ENCODE results near the gene F2R. TPM values are rescaled to one million over a fixed set of nuclear protein-coding genes. Genes with fewer than 3 reads are reported as not detected.
"Not testable (repeated sequence)": the region's sequence is repeated elsewhere in the genome, so short reads cannot be mapped to it uniquely, and the experiment has no call there.

Gene F2R
- total and polyA plus RNA-seq, 2 donors, result 3.7 to 6.7 TPM

- H3K4me3 ChIP-seq (ENCODE audit: low read length in 2 of 2), result no peak overlapping the region
- no peak overlapping the region for H3K27ac ChIP-seq (ENCODE audit: low read depth in 1 of 2, low read length in 1 of 2)
- no peaks in the 10 kb centered on the region for H3K4me1 ChIP-seq (ENCODE audit: control insufficient read depth in 2 of 2, insufficient read depth in 2 of 2, low read length in 2 of 2)
- 98% methylated on average over 11 of the region's 11 CpGs for WGBS
- H3K36me3 ChIP-seq (ENCODE audit: control insufficient read depth in 2 of 2, insufficient read depth in 2 of 2, low read length in 1 of 2), result no peaks in the 10 kb centered on the region
- H3K9me3 ChIP-seq (ENCODE audit: control insufficient read depth in 2 of 2, insufficient read depth in 1 of 2, low read length in 1 of 2), result no peaks in the 10 kb centered on the region
- H3K27me3 ChIP-seq (ENCODE audit: control insufficient read depth in 2 of 2, insufficient read depth in 1 of 2, low read length in 1 of 2), result no peaks in the 10 kb centered on the region
- DNase-seq (ENCODE audit: low read depth in 6 of 9, low spot score in 9 of 9), result no peak
Observed at GRCh38 chr5:76755779-76756637, 40.1 kb downstream of the F2R start.

GRCh38 chr5:76757049-76757448 is 41.1 kb downstream of the F2R start:
- Histone ChIP-seq H3K36me3 (ENCODE audit: control insufficient read depth in 2 of 2, insufficient read depth in 2 of 2, low read length in 1 of 2) (no peaks in the 10 kb centered on the region), H3K4me3 (ENCODE audit: low read length in 2 of 2) (no peak overlapping the region), H3K27me3 (ENCODE audit: control insufficient read depth in 2 of 2, insufficient read depth in 1 of 2, low read length in 1 of 2) (no peaks in the 10 kb centered on the region), H3K4me1 (ENCODE audit: control insufficient read depth in 2 of 2, insufficient read depth in 2 of 2, low read length in 2 of 2) (no peaks in the 10 kb centered on the region), H3K9me3 (ENCODE audit: control insufficient read depth in 2 of 2, insufficient read depth in 1 of 2, low read length in 1 of 2) (no peaks in the 10 kb centered on the region), H3K27ac (ENCODE audit: low read depth in 1 of 2, low read length in 1 of 2) (no peak overlapping the region)
- no peak for DNase-seq (ENCODE audit: low read depth in 6 of 9, low spot score in 9 of 9)
- WGBS, result 97% methylated on average over 4 of the region's 4 CpGs

GRCh38 chr5:76761118-76761517 is 45.2 kb downstream of the F2R start:
- H3K4me3 ChIP-seq (ENCODE audit: low read length in 2 of 2); H3K4me1 ChIP-seq (ENCODE audit: control insufficient read depth in 2 of 2, insufficient read depth in 2 of 2, low read length in 2 of 2); H3K36me3 ChIP-seq (ENCODE audit: control insufficient read depth in 2 of 2, insufficient read depth in 2 of 2, low read length in 1 of 2); DNase-seq (ENCODE audit: low read depth in 6 of 9, low spot score in 9 of 9); H3K9me3 ChIP-seq (ENCODE audit: control insufficient read depth in 2 of 2, insufficient read depth in 1 of 2, low read length in 1 of 2); H3K27me3 ChIP-seq (ENCODE audit: control insufficient read depth in 2 of 2, insufficient read depth in 1 of 2, low read length in 1 of 2); H3K27ac ChIP-seq (ENCODE audit: low read depth in 1 of 2, low read length in 1 of 2): not testable (repeated sequence)
- 97% methylated on average over 9 of the region's 9 CpGs for WGBS

GRCh38 chr5:76762484-76762883 is 46.6 kb downstream of the F2R start:
- no peak for DNase-seq (ENCODE audit: low read depth in 6 of 9, low spot score in 9 of 9)
- Histone ChIP-seq H3K27ac (ENCODE audit: low read depth in 1 of 2, low read length in 1 of 2) (no peak overlapping the region), H3K36me3 (ENCODE audit: control insufficient read depth in 2 of 2, insufficient read depth in 2 of 2, low read length in 1 of 2) (no peaks in the 10 kb centered on the region), H3K9me3 (ENCODE audit: control insufficient read depth in 2 of 2, insufficient read depth in 1 of 2, low read length in 1 of 2) (no peaks in the 10 kb centered on the region), H3K27me3 (ENCODE audit: control insufficient read depth in 2 of 2, insufficient read depth in 1 of 2, low read length in 1 of 2) (no peaks in the 10 kb centered on the region), H3K4me1 (ENCODE audit: control insufficient read depth in 2 of 2, insufficient read depth in 2 of 2, low read length in 2 of 2) (no peaks in the 10 kb centered on the region), H3K4me3 (ENCODE audit: low read length in 2 of 2) (no peak overlapping the region)
- 97% methylated on average over 2 of the region's 2 CpGs for WGBS

- Histone ChIP-seq H3K27ac (ENCODE audit: low read depth in 1 of 2, low read length in 1 of 2) (no peak overlapping the region), H3K27me3 (ENCODE audit: control insufficient read depth in 2 of 2, insufficient read depth in 1 of 2, low read length in 1 of 2) (no peaks in the 10 kb centered on the region), H3K9me3 (ENCODE audit: control insufficient read depth in 2 of 2, insufficient read depth in 1 of 2, low read length in 1 of 2) (no peaks in the 10 kb centered on the region), H3K4me3 (ENCODE audit: low read length in 2 of 2) (no peak overlapping the region), H3K36me3 (ENCODE audit: control insufficient read depth in 2 of 2, insufficient read depth in 2 of 2, low read length in 1 of 2) (no peaks in the 10 kb centered on the region), H3K4me1 (ENCODE audit: control insufficient read depth in 2 of 2, insufficient read depth in 2 of 2, low read length in 2 of 2) (no peaks in the 10 kb centered on the region)
- no peak for DNase-seq (ENCODE audit: low read depth in 6 of 9, low spot score in 9 of 9)
Observed at GRCh38 chr5:76763136-76763535, 47.2 kb downstream of the F2R start.

GRCh38 chr5:76764374-76764773 is 48.4 kb downstream of the F2R start:
- no peak overlapping the region for H3K27ac ChIP-seq (ENCODE audit: low read depth in 1 of 2, low read length in 1 of 2)
- H3K4me1 ChIP-seq (ENCODE audit: control insufficient read depth in 2 of 2, insufficient read depth in 2 of 2, low read length in 2 of 2), result no peaks in the 10 kb centered on the region
- no peak for DNase-seq (ENCODE audit: low read depth in 6 of 9, low spot score in 9 of 9)
- no peaks in the 10 kb centered on the region for H3K9me3 ChIP-seq (ENCODE audit: control insufficient read depth in 2 of 2, insufficient read depth in 1 of 2, low read length in 1 of 2)
- no peaks in the 10 kb centered on the region for H3K27me3 ChIP-seq (ENCODE audit: control insufficient read depth in 2 of 2, insufficient read depth in 1 of 2, low read length in 1 of 2)
- no peak overlapping the region for H3K4me3 ChIP-seq (ENCODE audit: low read length in 2 of 2)
- H3K36me3 ChIP-seq (ENCODE audit: control insufficient read depth in 2 of 2, insufficient read depth in 2 of 2, low read length in 1 of 2), result no peaks in the 10 kb centered on the region
- 61% methylated on average over 3 of the region's 3 CpGs for WGBS

GRCh38 chr5:76765249-76765648 is 49.3 kb downstream of the F2R start:
- no peak for DNase-seq (ENCODE audit: low read depth in 6 of 9, low spot score in 9 of 9)
- Histone ChIP-seq H3K9me3 (ENCODE audit: control insufficient read depth in 2 of 2, insufficient read depth in 1 of 2, low read length in 1 of 2) (no peaks in the 10 kb centered on the region), H3K27me3 (ENCODE audit: control insufficient read depth in 2 of 2, insufficient read depth in 1 of 2, low read length in 1 of 2) (no peaks in the 10 kb centered on the region), H3K27ac (ENCODE audit: low read depth in 1 of 2, low read length in 1 of 2) (no peak overlapping the region), H3K36me3 (ENCODE audit: control insufficient read depth in 2 of 2, insufficient read depth in 2 of 2, low read length in 1 of 2) (no peaks in the 10 kb centered on the region), H3K4me3 (ENCODE audit: low read length in 2 of 2) (no peak overlapping the region), H3K4me1 (ENCODE audit: control insufficient read depth in 2 of 2, insufficient read depth in 2 of 2, low read length in 2 of 2) (no peaks in the 10 kb centered on the region)
- 92% methylated on average over 3 of the region's 3 CpGs for WGBS

- 97% methylated on average over 2 of the region's 2 CpGs for WGBS
- no peaks in the 10 kb centered on the region for H3K36me3 ChIP-seq (ENCODE audit: control insufficient read depth in 2 of 2, insufficient read depth in 2 of 2, low read length in 1 of 2)
- H3K27me3 ChIP-seq (ENCODE audit: control insufficient read depth in 2 of 2, insufficient read depth in 1 of 2, low read length in 1 of 2), result no peaks in the 10 kb centered on the region
- H3K4me1 ChIP-seq (ENCODE audit: control insufficient read depth in 2 of 2, insufficient read depth in 2 of 2, low read length in 2 of 2), result no peaks in the 10 kb centered on the region
- H3K4me3 ChIP-seq (ENCODE audit: low read length in 2 of 2), result no peak overlapping the region
- no peak for DNase-seq (ENCODE audit: low read depth in 6 of 9, low spot score in 9 of 9)
- H3K9me3 ChIP-seq (ENCODE audit: control insufficient read depth in 2 of 2, insufficient read depth in 1 of 2, low read length in 1 of 2), result no peaks in the 10 kb centered on the region
- no peak overlapping the region for H3K27ac ChIP-seq (ENCODE audit: low read depth in 1 of 2, low read length in 1 of 2)
Observed at GRCh38 chr5:76766746-76767145, 50.8 kb downstream of the F2R start.

GRCh38 chr5:76771041-76771440 is 55.1 kb downstream of the F2R start:
- not testable (repeated sequence) for H3K36me3 ChIP-seq (ENCODE audit: control insufficient read depth in 2 of 2, insufficient read depth in 2 of 2, low read length in 1 of 2); H3K9me3 ChIP-seq (ENCODE audit: control insufficient read depth in 2 of 2, insufficient read depth in 1 of 2, low read length in 1 of 2); H3K4me3 ChIP-seq (ENCODE audit: low read length in 2 of 2); H3K27me3 ChIP-seq (ENCODE audit: control insufficient read depth in 2 of 2, insufficient read depth in 1 of 2, low read length in 1 of 2); DNase-seq (ENCODE audit: low read depth in 6 of 9, low spot score in 9 of 9); H3K4me1 ChIP-seq (ENCODE audit: control insufficient read depth in 2 of 2, insufficient read depth in 2 of 2, low read length in 2 of 2); H3K27ac ChIP-seq (ENCODE audit: low read depth in 1 of 2, low read length in 1 of 2)
- 97% methylated on average over 14 of the region's 14 CpGs for WGBS

Measured in thymus (tissue), 11 donors.